Measurements from ENCODE around the gene TMEM43.

TMEM43 gene

DNA sequence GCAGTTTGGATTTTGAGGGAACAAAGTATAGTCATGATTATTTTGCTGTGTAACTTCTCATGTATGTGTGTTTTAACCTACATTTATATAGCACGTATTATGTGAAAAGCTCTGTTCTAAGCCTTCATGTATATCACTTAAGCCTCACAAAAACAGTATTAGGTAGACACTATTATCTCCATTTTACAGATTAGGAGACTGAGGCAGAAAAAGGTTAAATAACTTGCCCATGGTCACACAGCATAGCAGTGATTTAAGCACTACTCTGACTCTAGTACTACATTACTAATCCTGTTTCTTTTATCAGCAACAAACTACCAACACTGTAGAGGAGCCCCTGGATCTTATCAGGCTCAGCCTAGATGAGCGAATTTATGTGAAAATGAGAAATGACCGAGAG, 56.4 kb downstream of the TMEM43 start:
- H3K4me3 ChIP-seq (ENCODE audit: control insufficient read depth, low read depth, low read length) = no peak overlapping the region
- TF ChIP-seq, protein P1, sequence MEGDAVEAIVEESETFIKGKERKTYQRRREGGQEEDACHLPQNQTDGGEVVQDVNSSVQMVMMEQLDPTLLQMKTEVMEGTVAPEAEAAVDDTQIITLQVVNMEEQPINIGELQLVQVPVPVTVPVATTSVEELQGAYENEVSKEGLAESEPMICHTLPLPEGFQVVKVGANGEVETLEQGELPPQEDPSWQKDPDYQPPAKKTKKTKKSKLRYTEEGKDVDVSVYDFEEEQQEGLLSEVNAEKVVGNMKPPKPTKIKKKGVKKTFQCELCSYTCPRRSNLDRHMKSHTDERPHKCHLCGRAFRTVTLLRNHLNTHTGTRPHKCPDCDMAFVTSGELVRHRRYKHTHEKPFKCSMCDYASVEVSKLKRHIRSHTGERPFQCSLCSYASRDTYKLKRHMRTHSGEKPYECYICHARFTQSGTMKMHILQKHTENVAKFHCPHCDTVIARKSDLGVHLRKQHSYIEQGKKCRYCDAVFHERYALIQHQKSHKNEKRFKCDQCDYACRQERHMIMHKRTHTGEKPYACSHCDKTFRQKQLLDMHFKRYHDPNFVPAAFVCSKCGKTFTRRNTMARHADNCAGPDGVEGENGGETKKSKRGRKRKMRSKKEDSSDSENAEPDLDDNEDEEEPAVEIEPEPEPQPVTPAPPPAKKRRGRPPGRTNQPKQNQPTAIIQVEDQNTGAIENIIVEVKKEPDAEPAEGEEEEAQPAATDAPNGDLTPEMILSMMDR (IDR thresholded peaks at IDR 0.05; ENCODE audit: control insufficient read depth, insufficient read depth, low read depth, low read length, missing control alignments) = no peak
- no peak for DNase-seq (ENCODE audit: low read depth)

DNA sequence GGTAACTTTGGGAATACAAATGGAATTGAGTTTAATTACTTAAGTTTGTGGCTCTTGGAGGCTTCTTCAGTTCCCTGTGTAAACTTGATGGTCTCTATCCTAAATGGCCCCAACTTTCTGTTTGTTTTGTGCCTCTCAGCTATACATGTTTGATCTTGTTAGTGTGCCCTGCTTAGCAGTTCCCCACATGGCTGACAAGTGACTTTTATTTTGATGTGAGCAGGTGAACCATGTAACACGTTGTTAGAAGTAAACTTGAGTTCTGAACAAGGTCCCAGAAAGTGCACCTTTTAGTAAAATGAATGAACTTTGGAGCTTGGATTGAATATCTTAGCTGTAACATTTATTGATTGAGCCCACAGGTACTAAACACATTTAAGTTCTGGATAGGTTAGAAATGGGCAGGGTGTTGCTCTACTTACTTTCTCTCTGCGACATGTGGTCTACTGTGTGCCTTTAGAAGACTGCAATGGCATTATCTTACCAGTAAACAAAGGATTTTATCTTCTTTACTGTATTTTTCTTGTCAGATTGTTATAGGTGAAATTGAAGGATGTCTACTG, 58.2 kb downstream of the TMEM43 start:
- no peak for DNase-seq (ENCODE audit: low read depth)
- no peak overlapping the region for H3K4me3 ChIP-seq (ENCODE audit: control insufficient read depth, low read depth, low read length)
- TF ChIP-seq, protein P1 (IDR thresholded peaks at IDR 0.05; ENCODE audit: control insufficient read depth, insufficient read depth, low read depth, low read length, missing control alignments) = no peak

DNA sequence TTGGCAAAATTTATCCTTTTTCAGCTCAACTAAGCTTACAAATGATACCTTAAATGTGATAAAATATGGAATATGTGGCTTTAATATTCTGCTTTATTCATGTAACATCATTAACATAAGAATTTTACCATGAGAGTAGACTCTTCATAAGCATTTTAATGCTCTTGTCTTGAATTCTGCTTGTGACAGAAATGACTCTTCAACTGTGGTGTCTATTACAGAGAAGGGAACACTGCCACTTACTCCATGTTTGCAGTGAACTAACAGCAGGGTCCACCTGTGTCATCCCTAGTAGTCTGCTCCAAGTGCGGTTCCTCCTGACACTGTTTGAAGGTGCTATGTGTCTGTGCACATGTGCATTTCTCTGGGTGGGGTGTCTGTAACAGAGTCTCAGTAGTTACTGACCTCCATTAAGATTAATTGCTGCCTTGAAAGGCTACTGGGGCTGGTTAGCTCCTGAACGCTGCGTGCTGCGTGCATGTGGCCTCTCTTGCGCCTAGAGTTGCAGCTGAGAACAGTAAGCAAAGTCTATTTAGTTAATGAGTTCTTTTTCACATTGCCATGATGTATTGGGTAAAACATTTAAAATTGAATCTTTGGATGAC, 62.1 kb downstream of the TMEM43 start:
- TF ChIP-seq, protein P1 (IDR thresholded peaks at IDR 0.05; ENCODE audit: control insufficient read depth, insufficient read depth, low read depth, low read length, missing control alignments) = no peak
- no peak for DNase-seq (ENCODE audit: low read depth)
- H3K4me3 ChIP-seq (ENCODE audit: control insufficient read depth, low read depth, low read length) = no peak overlapping the region

DNA sequence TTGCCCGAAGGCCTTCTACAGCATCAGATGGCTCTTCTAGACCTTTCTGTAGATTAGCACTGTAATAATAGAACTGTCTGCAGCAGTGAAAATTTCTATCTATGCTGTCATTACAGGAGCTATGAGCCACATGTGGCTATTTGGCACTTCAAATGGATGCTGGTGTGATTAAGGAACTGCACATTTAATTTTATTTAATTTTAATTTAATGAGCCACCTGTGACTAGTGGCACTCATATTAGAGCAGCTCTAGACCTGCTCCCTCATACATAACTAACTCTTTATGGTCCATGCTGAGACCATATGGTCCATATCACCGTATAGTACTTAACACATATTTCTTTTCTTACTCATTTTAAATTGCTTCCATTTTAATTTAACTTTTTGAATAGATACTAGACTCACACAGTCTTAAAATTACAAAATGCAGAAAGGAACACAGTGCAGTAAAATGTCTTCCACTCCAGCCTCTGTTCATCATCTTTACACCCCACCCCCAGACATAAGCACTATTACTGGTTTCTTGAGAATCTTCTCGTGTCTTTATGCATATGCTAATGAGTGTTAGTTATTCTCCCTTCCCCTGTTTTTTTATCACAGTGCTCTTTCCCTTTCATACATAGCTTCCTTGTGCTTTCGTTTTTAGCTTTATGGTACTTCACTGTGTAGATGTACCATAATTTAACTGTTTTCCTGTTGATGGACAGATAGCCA, 63.3 kb downstream of the TMEM43 start:
- TF ChIP-seq, protein P1 (IDR thresholded peaks at IDR 0.05; ENCODE audit: control insufficient read depth, insufficient read depth, low read depth, low read length, missing control alignments) = no peak
- no peak overlapping the region for H3K4me3 ChIP-seq (ENCODE audit: control insufficient read depth, low read depth, low read length)
- DNase-seq (ENCODE audit: low read depth) = no peak
